ENCODE measurements around the gene TRANK1. TPM values are rescaled to one million over a fixed set of nuclear protein-coding genes. Genes with fewer than 3 reads are reported as not detected.

The TRANK1 gene
- total and polyA plus RNA-seq, 8 donors = 1.7 to 14.6 (median 3.4) TPM

DNA sequence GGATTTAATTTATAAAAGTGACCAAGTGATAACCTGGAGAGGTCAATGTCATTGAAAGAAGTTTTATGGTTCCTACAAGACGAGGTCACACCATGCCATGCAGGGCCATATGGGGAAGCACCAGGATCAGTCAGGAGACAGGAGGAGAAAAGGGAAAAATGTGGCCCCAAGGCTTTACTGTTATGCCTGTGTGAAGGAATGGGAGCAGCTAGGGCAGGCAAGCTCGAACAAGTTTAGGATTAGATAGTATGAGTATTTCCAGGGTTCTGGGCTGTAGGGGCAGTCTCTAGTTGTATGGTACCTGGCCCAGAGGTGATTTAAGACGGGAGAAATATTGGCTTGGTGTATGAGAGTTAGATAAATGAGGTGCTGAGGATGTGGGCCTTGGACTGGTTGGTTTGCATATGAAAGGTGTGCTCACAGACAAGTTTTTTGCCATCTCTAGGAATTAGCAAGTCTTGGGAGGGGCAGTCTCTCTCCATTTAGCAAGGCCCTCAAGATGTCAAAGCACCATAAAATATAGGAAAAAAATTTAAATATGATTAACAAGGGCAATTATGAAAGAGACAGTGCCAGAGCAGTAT lies 144.2 kb downstream of the TRANK1 start:
- intact Hi-C loops (cut with DNase I) = no loop called here
- FAIRE-seq = no peak
- Histone ChIP-seq H3K27me3 (no peaks in the 10 kb centered on the region), H3K27ac (no peak overlapping the region), H3K4me3 (no peak overlapping the region), H3K4me1 (no peaks in the 10 kb centered on the region), H3K36me3 (no peaks in the 10 kb centered on the region), H3K9me3 (no peaks in the 10 kb centered on the region)
- TF ChIP-seq, protein P1, sequence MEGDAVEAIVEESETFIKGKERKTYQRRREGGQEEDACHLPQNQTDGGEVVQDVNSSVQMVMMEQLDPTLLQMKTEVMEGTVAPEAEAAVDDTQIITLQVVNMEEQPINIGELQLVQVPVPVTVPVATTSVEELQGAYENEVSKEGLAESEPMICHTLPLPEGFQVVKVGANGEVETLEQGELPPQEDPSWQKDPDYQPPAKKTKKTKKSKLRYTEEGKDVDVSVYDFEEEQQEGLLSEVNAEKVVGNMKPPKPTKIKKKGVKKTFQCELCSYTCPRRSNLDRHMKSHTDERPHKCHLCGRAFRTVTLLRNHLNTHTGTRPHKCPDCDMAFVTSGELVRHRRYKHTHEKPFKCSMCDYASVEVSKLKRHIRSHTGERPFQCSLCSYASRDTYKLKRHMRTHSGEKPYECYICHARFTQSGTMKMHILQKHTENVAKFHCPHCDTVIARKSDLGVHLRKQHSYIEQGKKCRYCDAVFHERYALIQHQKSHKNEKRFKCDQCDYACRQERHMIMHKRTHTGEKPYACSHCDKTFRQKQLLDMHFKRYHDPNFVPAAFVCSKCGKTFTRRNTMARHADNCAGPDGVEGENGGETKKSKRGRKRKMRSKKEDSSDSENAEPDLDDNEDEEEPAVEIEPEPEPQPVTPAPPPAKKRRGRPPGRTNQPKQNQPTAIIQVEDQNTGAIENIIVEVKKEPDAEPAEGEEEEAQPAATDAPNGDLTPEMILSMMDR (IDR thresholded peaks at IDR 0.05) = no peak
- ATAC-seq = no peak
- DNase-seq = no peak
- WGBS, 2 donors = 43 to 62% methylated on average over 3 of the region's 3 CpGs

DNA sequence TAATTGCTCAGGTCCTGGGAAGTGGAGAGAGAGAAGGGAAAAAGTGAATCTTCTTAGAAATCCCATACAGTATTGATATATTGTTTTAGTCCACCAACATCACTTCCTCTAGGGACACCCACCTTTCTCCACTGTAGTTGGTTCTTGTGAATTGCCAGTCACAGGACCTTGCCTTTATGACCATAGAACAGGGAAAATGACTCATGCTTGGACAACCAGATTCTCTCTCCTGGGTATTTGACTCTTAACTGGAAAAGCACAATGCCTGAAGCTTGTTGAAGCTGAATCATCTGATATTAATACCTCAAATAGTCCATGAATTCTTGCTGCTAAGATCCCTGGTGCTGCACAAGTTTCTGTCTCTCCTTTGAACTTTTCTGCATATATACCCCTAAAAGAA lies 148.0 kb downstream of the TRANK1 start:
- no peak overlapping the region for H3K4me3 ChIP-seq
- no peak for DNase-seq
- H3K4me1 ChIP-seq = no peaks in the 10 kb centered on the region
- ATAC-seq = no peak
- TF ChIP-seq, protein P1 (IDR thresholded peaks at IDR 0.05) = no peak
- no peak for FAIRE-seq
- no peak overlapping the region for H3K27ac ChIP-seq
- H3K9me3 ChIP-seq = no peaks in the 10 kb centered on the region
- intact Hi-C loops (cut with DNase I) = no loop called here
- H3K36me3 ChIP-seq = no peaks in the 10 kb centered on the region
- no peaks in the 10 kb centered on the region for H3K27me3 ChIP-seq

DNA sequence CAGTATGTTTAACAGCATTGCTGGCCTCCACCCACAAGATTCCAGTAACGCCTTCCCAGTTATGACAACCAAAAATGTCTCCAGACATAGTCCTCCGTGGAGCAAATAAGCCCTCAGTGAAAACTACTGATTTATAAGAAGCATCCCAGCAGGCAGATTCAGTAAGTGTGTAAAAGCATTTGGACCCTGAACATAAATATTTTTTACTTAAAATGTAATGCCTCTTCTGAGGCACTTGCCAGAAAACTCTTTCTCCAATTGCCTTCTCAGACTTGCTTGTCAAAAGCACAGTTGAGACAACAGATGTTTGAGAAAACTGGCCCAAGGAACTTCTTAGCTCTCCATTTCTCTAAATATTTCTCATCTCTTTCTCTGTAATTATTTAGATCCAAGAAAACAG lies 148.7 kb downstream of the TRANK1 start:
- Histone ChIP-seq H3K36me3 (no peaks in the 10 kb centered on the region), H3K27me3 (no peaks in the 10 kb centered on the region), H3K4me1 (no peaks in the 10 kb centered on the region), H3K9me3 (no peaks in the 10 kb centered on the region), H3K27ac (no peak overlapping the region), H3K4me3 (no peak overlapping the region)
- intact Hi-C loops (cut with DNase I) = no loop called here
- FAIRE-seq (no peak), ATAC-seq (no peak), DNase-seq (no peak)
- WGBS, 2 donors = 64 to 65% methylated on average over 2 of the region's 2 CpGs
- TF ChIP-seq, protein P1 (IDR thresholded peaks at IDR 0.05) = no peak

DNA sequence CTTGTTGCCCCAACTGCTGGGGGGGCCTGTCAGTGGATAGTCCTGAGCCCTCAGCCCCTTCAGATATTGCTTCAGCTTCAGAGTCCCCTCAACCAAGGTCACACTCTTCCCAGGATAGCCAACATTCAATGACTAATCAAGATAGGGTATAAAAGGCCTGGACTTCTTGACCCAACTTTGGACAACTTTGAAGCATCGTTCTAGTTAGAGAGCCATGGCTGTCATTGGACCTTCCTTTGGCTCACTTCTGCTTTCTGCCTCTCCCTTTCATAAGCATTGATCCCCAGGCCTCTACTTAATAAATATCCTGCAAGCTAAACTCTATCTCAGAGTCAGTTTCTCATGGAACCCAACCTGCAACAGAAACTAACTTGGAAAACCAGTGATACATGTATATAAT lies 149.2 kb downstream of the TRANK1 start:
- DNase-seq = no peak
- no peak overlapping the region for H3K4me3 ChIP-seq

DNA sequence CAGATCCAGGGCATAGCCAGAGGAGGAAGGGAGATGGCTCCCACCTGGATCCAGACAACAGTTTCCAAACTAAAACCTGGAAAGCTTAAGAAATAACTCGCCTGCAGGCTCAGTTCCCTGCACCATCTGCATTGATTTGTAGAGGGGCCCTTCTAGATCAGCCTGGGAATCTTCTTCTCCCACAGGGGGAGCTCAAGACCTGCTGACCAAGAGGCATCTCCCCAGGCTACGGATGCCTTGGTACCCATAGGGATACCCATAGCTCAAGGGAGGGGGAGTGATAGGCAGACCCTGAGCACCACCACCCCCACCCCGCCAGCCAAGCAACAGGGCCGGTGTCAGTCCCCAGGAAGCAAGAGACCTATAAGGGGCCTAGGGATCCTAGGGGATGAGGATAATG lies 152.5 kb downstream of the TRANK1 start:
- WGBS, 2 donors = 49 to 57% methylated on average over 4 of the region's 4 CpGs
- no peak overlapping the region for H3K4me3 ChIP-seq
- H3K36me3 ChIP-seq = no peaks in the 10 kb centered on the region
- intact Hi-C loops (cut with DNase I) = no loop called here
- DNase-seq (no peak), FAIRE-seq (no peak), ATAC-seq (no peak)
- no peak overlapping the region for H3K27ac ChIP-seq
- TF ChIP-seq, protein P1 (IDR thresholded peaks at IDR 0.05) = no peak
- H3K4me1 ChIP-seq = no peaks in the 10 kb centered on the region
- no peaks in the 10 kb centered on the region for H3K9me3 ChIP-seq
- H3K27me3 ChIP-seq = no peaks in the 10 kb centered on the region

More for the DNA sequence above, 149.2 kb downstream of the TRANK1 start:
- Histone ChIP-seq H3K27me3 (no peaks in the 10 kb centered on the region), H3K27ac (no peak overlapping the region), H3K9me3 (no peaks in the 10 kb centered on the region), H3K36me3 (no peaks in the 10 kb centered on the region), H3K4me1 (no peaks in the 10 kb centered on the region)
- TF ChIP-seq, protein P1 (IDR thresholded peaks at IDR 0.05) = no peak
- ATAC-seq = no peak
- intact Hi-C loops (cut with DNase I) = no loop called here
- FAIRE-seq = no peak
- 51 to 69% methylated on average over 1 of the region's 1 CpG for WGBS, 2 donors
